HEK293 (cell line): Measurements from ENCODE around the gene TANGO6.

ENCODE experiments used
- CTCF ChIA-PET: fragments of 350-600 bp; formaldehyde crosslinking; extraction: SDS; loops from one replicate; lab custom pipeline; 2021; ENCODE audit warnings: antibody characterized with exemption; lab: Yijun Ruan, JAX
- POLR2A ChIA-PET: fragments of 300-600 bp; formaldehyde crosslinking; extraction: SDS; loops from one replicate; lab custom pipeline; 2020; ENCODE audit warnings: antibody characterized with exemption, inconsistent platforms; lab: Yijun Ruan, JAX
- H3K27ac ChIP-seq: fragments of 200-500 bp; sonication (Bioruptor generic); 2 replicates; pipeline ENCODE4 v1.5.1; 2014; ENCODE audit warnings: low read depth, low read length, control low read depth, inconsistent platforms; ENCODE audit errors: extremely low read depth
- H3K36me3 ChIP-seq, 2 experiments: fragments of 200-500 bp in 1 of 2; sonication (Bioruptor generic) in 1 of 2; 1 replicate in 1 of 2; 2 replicates in 1 of 2; pipeline ENCODE4 v1.5.1; 2014 to 2017; ENCODE audit warnings: inconsistent platforms in 2 of 2, low read length in 2 of 2; ENCODE audit not compliant: control insufficient read depth in 2 of 2, insufficient read depth in 1 of 2
- H3K4me1 ChIP-seq: fragments of 200-500 bp; sonication (Bioruptor generic); 2 replicates; pipeline ENCODE4 v1.5.1; 2014; ENCODE audit warnings: mild to moderate bottlenecking, low read length, inconsistent platforms; ENCODE audit not compliant: control insufficient read depth, insufficient read depth
- H3K4me3 ChIP-seq: 2 replicates; pipeline ENCODE4 v1.5.1; 2011; ENCODE audit warnings: low read depth, mild to moderate bottlenecking, control low read depth, low read length, moderate library complexity
- H3K9me3 ChIP-seq: fragments of 200-500 bp; sonication (Bioruptor generic); 2 replicates; pipeline ENCODE4 v1.5.1; 2014; ENCODE audit warnings: low read depth, low read length, inconsistent platforms; ENCODE audit not compliant: control insufficient read depth, insufficient read depth
- GLIS2 ChIP-seq: fragments of 450-650 bp; formaldehyde crosslinking; IDR thresholded peaks from 2 replicates; pipeline ENCODE4 v1.5.1; 2016; ENCODE audit warnings: missing biosample characterization, missing genetic modification characterization
- IKZF3 ChIP-seq: fragments of 450-650 bp; IDR thresholded peaks from 2 replicates; pipeline ENCODE4 v1.5.0; 2018; ENCODE audit warnings: missing biosample characterization, mild to moderate bottlenecking, missing genetic modification characterization, moderate library complexity
- OVOL3 ChIP-seq: fragments of 450-650 bp; formaldehyde crosslinking; IDR thresholded peaks from 2 replicates; pipeline ENCODE4 v1.5.1; 2016; ENCODE audit warnings: missing biosample characterization, missing genetic modification characterization
- REPIN1 ChIP-seq: fragments of 450-650 bp; formaldehyde crosslinking; IDR thresholded peaks from 2 replicates; pipeline ENCODE4 v1.5.1; 2017; ENCODE audit warnings: missing biosample characterization, missing genetic modification characterization, low read depth
- SP2 ChIP-seq: fragments of 450-650 bp; formaldehyde crosslinking; IDR thresholded peaks from 2 replicates; pipeline ENCODE4 v1.5.1; 2016; ENCODE audit warnings: missing biosample characterization, missing genetic modification characterization
- WT1 ChIP-seq: fragments of 450-650 bp; formaldehyde crosslinking; IDR thresholded peaks from 2 replicates; pipeline ENCODE4 v1.5.1; 2016; ENCODE audit warnings: missing biosample characterization, missing genetic modification characterization
- ZNF132 ChIP-seq: fragments of 450-650 bp; formaldehyde crosslinking; IDR thresholded peaks from 2 replicates; pipeline ENCODE4 v1.5.1; 2017; ENCODE audit warnings: missing biosample characterization, missing genetic modification characterization, borderline replicate concordance
- ZNF146 ChIP-seq: fragments of 450-650 bp; formaldehyde crosslinking; IDR thresholded peaks from 2 replicates; pipeline ENCODE4 v1.5.1; 2016; ENCODE audit warnings: missing biosample characterization, missing genetic modification characterization
- ZNF239 ChIP-seq: fragments of 450-650 bp; formaldehyde crosslinking; IDR thresholded peaks from 2 replicates; pipeline ENCODE4 v1.5.1; 2016; ENCODE audit warnings: missing biosample characterization, missing genetic modification characterization
- ZNF274 ChIP-seq, 2 experiments: fragments of 200-500 bp in 1 of 2; fragments of 450-650 bp in 1 of 2; sonication (Bioruptor generic) in 1 of 2; formaldehyde crosslinking in 1 of 2; IDR thresholded peaks; 2 replicates each; pipeline versions ENCODE4 v1.5.1 to v1.6.1; 2014 to 2016; ENCODE audit warnings: borderline replicate concordance in 1 of 2, inconsistent platforms in 1 of 2, low read length in 1 of 2, missing biosample characterization in 1 of 2, missing genetic modification characterization in 1 of 2
- ZNF366 ChIP-seq: fragments of 450-650 bp; formaldehyde crosslinking; conservative IDR thresholded peaks from 2 replicates; pipeline ENCODE4 v1.5.1; 2016; ENCODE audit warnings: missing biosample characterization, missing genetic modification characterization
- ZNF423 ChIP-seq: fragments of 450-650 bp; formaldehyde crosslinking; IDR thresholded peaks from 2 replicates; pipeline ENCODE4 v1.5.1; 2016; ENCODE audit warnings: missing biosample characterization, missing genetic modification characterization
- ZNF514 ChIP-seq: fragments of 450-650 bp; formaldehyde crosslinking; IDR thresholded peaks from 2 replicates; pipeline ENCODE4 v1.5.1; 2016; ENCODE audit warnings: missing biosample characterization, missing genetic modification characterization
- ZNF560 ChIP-seq: fragments of 450-650 bp; formaldehyde crosslinking; IDR thresholded peaks from 2 replicates; pipeline ENCODE4 v1.5.1; 2017; ENCODE audit warnings: missing biosample characterization, missing genetic modification characterization, borderline replicate concordance
- ZSCAN23 ChIP-seq: fragments of 450-650 bp; formaldehyde crosslinking; IDR thresholded peaks from 2 replicates; pipeline ENCODE4 v1.5.1; 2016; ENCODE audit warnings: missing biosample characterization, missing genetic modification characterization
- TF ChIP-seq, protein P1 (sequence below): fragments of 450-650 bp; formaldehyde crosslinking; IDR thresholded peaks from 2 replicates; pipeline ENCODE4 v1.5.1; 2016; ENCODE audit warnings: missing biosample characterization, missing genetic modification characterization, borderline replicate concordance
- TF ChIP-seq, protein P2 (sequence below): fragments of 450-650 bp; formaldehyde crosslinking; IDR thresholded peaks from 2 replicates; pipeline ENCODE4 v1.5.1; 2016; ENCODE audit warnings: missing biosample characterization, missing genetic modification characterization
- TF ChIP-seq, protein P3 (sequence below): fragments of 450-650 bp; formaldehyde crosslinking; IDR thresholded peaks from 2 replicates; pipeline ENCODE4 v1.5.1; 2017; ENCODE audit warnings: missing biosample characterization, missing genetic modification characterization
- TF ChIP-seq, protein P4 (sequence below): fragments of 450-650 bp; formaldehyde crosslinking; IDR thresholded peaks from 2 replicates; pipeline ENCODE4 v1.5.1; 2016; ENCODE audit warnings: missing biosample characterization, missing genetic modification characterization
- TF ChIP-seq, protein P5 (sequence below): fragments of 450-650 bp; formaldehyde crosslinking; IDR thresholded peaks from 2 replicates; pipeline ENCODE4 v1.5.1; 2017; ENCODE audit warnings: missing biosample characterization, missing genetic modification characterization
- TF ChIP-seq, protein P6 (sequence below): fragments of 450-650 bp; formaldehyde crosslinking; IDR thresholded peaks from 2 replicates; pipeline ENCODE4 v1.5.1; 2016; ENCODE audit warnings: missing biosample characterization, missing genetic modification characterization, low read depth
- TF ChIP-seq, protein P7 (sequence below): fragments of 450-650 bp; formaldehyde crosslinking; optimal IDR thresholded peaks from 2 replicates; pipeline ENCODE3; 2016; ENCODE audit warnings: missing biosample characterization, mild to moderate bottlenecking, missing genetic modification characterization
- TF ChIP-seq, protein P8 (sequence below): fragments of 450-650 bp; formaldehyde crosslinking; IDR thresholded peaks from 2 replicates; pipeline ENCODE4 v1.5.1; 2017; ENCODE audit warnings: missing biosample characterization, missing genetic modification characterization

TANGO6 gene

DNA sequence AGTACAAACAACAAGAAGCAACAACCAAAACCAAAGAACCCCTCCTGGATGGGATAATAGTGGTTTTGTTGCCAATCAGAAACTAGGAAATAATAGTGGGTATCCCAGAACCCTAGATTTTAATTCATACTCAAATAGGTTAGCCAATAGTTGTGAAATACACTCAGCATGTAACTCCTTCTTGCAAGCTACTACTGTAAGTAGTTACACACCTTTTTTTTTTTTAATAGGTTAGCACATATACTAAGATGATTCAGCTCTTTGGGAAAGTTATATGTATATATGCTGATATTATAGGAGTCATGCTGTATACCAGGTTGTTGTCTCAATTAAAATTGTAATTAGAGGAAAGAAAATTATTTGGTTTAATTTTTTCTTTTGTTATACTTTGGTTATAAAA, 169.6 kb downstream of the TANGO6 start (continued):
- TF ChIP-seq OVOL3 (no peak), REPIN1 (tag by site-specific recombination) (no peak), ZNF132 (no peak), ZNF514 (tag by site-specific recombination) (no peak), ZSCAN23 (tag by site-specific recombination) (no peak), ZNF239 (tag by site-specific recombination) (no peak), ZNF560 (tag by site-specific recombination) (no peak)
- TF ChIP-seq, protein P1, sequence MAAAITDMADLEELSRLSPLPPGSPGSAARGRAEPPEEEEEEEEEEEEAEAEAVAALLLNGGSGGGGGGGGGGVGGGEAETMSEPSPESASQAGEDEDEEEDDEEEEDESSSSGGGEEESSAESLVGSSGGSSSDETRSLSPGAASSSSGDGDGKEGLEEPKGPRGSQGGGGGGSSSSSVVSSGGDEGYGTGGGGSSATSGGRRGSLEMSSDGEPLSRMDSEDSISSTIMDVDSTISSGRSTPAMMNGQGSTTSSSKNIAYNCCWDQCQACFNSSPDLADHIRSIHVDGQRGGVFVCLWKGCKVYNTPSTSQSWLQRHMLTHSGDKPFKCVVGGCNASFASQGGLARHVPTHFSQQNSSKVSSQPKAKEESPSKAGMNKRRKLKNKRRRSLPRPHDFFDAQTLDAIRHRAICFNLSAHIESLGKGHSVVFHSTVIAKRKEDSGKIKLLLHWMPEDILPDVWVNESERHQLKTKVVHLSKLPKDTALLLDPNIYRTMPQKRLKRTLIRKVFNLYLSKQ (tag by site-specific recombination) = no peak
- TF ChIP-seq, protein P2, sequence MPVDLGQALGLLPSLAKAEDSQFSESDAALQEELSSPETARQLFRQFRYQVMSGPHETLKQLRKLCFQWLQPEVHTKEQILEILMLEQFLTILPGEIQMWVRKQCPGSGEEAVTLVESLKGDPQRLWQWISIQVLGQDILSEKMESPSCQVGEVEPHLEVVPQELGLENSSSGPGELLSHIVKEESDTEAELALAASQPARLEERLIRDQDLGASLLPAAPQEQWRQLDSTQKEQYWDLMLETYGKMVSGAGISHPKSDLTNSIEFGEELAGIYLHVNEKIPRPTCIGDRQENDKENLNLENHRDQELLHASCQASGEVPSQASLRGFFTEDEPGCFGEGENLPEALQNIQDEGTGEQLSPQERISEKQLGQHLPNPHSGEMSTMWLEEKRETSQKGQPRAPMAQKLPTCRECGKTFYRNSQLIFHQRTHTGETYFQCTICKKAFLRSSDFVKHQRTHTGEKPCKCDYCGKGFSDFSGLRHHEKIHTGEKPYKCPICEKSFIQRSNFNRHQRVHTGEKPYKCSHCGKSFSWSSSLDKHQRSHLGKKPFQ (tag by site-specific recombination) = no peak
- TF ChIP-seq, protein P3, sequence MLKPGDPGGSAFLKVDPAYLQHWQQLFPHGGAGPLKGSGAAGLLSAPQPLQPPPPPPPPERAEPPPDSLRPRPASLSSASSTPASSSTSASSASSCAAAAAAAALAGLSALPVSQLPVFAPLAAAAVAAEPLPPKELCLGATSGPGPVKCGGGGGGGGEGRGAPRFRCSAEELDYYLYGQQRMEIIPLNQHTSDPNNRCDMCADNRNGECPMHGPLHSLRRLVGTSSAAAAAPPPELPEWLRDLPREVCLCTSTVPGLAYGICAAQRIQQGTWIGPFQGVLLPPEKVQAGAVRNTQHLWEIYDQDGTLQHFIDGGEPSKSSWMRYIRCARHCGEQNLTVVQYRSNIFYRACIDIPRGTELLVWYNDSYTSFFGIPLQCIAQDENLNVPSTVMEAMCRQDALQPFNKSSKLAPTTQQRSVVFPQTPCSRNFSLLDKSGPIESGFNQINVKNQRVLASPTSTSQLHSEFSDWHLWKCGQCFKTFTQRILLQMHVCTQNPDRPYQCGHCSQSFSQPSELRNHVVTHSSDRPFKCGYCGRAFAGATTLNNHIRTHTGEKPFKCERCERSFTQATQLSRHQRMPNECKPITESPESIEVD = no peak

DNA sequence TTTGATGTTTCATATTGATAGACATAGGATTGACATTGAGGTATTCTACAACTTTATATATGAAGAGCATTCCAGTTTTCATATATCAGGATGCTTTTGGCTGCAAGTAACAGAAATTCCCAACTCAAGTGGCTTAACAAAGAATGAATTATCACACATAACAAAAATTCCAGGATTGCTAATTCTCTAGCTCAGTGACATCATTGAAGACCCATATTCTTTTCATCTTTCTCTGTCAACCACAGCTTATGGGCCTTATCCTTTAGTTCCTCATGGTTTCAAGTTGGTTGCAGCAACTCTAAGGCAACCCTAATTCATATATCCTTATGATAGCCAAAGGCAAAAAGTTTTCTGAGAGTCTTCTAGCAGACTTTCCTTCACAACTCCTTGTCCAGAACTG, 170.7 kb downstream of the TANGO6 start:
- H3K27ac ChIP-seq = no peak overlapping the region
- no peaks in the 10 kb centered on the region for H3K4me1 ChIP-seq
- H3K36me3 ChIP-seq = no peaks in the 10 kb centered on the region
- ChIA-PET POLR2A (interaction anchor here (0.7 kb wide), 1 partner anchor 37 kb away, joined by 5 read pairs; no protein-coding TSS in a partner anchor), CTCF (no interaction called here)
- no peaks in the 10 kb centered on the region for H3K9me3 ChIP-seq
- H3K4me3 ChIP-seq = no peak overlapping the region
- no peak for TF ChIP-seq IKZF3 (tag by site-specific recombination)
- TF ChIP-seq, protein P4, sequence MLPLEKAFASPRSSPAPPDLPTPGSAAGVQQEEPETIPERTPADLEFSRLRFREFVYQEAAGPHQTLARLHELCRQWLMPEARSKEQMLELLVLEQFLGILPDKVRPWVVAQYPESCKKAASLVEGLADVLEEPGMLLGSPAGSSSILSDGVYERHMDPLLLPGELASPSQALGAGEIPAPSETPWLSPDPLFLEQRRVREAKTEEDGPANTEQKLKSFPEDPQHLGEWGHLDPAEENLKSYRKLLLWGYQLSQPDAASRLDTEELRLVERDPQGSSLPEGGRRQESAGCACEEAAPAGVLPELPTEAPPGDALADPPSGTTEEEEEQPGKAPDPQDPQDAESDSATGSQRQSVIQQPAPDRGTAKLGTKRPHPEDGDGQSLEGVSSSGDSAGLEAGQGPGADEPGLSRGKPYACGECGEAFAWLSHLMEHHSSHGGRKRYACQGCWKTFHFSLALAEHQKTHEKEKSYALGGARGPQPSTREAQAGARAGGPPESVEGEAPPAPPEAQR (tag by site-specific recombination) = no peak
- no peak for TF ChIP-seq ZNF366 (tag by site-specific recombination)
- no peak for TF ChIP-seq SP2 (tag by site-specific recombination)
- no peak for TF ChIP-seq ZNF423 (tag by site-specific recombination)
- TF ChIP-seq, protein P5, sequence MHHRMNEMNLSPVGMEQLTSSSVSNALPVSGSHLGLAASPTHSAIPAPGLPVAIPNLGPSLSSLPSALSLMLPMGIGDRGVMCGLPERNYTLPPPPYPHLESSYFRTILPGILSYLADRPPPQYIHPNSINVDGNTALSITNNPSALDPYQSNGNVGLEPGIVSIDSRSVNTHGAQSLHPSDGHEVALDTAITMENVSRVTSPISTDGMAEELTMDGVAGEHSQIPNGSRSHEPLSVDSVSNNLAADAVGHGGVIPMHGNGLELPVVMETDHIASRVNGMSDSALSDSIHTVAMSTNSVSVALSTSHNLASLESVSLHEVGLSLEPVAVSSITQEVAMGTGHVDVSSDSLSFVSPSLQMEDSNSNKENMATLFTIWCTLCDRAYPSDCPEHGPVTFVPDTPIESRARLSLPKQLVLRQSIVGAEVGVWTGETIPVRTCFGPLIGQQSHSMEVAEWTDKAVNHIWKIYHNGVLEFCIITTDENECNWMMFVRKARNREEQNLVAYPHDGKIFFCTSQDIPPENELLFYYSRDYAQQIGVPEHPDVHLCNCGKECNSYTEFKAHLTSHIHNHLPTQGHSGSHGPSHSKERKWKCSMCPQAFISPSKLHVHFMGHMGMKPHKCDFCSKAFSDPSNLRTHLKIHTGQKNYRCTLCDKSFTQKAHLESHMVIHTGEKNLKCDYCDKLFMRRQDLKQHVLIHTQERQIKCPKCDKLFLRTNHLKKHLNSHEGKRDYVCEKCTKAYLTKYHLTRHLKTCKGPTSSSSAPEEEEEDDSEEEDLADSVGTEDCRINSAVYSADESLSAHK (tag by site-specific recombination) = no peak
- no peak for TF ChIP-seq ZNF274 (IDR thresholded peaks at IDR 0.05; ENCODE audit: low read length)
- no peak for TF ChIP-seq ZNF274 (tag by site-specific recombination; IDR thresholded peaks at IDR 0.05; ENCODE audit: borderline replicate concordance)
- no peak for TF ChIP-seq GLIS2 (tag by site-specific recombination)
- TF ChIP-seq, protein P6, sequence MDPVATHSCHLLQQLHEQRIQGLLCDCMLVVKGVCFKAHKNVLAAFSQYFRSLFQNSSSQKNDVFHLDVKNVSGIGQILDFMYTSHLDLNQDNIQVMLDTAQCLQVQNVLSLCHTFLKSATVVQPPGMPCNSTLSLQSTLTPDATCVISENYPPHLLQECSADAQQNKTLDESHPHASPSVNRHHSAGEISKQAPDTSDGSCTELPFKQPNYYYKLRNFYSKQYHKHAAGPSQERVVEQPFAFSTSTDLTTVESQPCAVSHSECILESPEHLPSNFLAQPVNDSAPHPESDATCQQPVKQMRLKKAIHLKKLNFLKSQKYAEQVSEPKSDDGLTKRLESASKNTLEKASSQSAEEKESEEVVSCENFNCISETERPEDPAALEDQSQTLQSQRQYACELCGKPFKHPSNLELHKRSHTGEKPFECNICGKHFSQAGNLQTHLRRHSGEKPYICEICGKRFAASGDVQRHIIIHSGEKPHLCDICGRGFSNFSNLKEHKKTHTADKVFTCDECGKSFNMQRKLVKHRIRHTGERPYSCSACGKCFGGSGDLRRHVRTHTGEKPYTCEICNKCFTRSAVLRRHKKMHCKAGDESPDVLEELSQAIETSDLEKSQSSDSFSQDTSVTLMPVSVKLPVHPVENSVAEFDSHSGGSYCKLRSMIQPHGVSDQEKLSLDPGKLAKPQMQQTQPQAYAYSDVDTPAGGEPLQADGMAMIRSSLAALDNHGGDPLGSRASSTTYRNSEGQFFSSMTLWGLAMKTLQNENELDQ (tag by site-specific recombination) = no peak
- TF ChIP-seq, protein P7, sequence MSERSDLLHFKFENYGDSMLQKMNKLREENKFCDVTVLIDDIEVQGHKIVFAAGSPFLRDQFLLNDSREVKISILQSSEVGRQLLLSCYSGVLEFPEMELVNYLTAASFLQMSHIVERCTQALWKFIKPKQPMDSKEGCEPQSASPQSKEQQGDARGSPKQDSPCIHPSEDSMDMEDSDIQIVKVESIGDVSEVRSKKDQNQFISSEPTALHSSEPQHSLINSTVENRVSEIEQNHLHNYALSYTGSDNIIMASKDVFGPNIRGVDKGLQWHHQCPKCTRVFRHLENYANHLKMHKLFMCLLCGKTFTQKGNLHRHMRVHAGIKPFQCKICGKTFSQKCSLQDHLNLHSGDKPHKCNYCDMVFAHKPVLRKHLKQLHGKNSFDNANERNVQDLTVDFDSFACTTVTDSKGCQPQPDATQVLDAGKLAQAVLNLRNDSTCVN = no peak
- TF ChIP-seq, protein P8, sequence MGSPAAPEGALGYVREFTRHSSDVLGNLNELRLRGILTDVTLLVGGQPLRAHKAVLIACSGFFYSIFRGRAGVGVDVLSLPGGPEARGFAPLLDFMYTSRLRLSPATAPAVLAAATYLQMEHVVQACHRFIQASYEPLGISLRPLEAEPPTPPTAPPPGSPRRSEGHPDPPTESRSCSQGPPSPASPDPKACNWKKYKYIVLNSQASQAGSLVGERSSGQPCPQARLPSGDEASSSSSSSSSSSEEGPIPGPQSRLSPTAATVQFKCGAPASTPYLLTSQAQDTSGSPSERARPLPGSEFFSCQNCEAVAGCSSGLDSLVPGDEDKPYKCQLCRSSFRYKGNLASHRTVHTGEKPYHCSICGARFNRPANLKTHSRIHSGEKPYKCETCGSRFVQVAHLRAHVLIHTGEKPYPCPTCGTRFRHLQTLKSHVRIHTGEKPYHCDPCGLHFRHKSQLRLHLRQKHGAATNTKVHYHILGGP (tag by site-specific recombination) = no peak
- no peak for TF ChIP-seq ZNF146
- no peak for TF ChIP-seq WT1 (tag by site-specific recombination)
